GM12873 (cell line): ENCODE data around the gene GABRR1.

Experiments used
- TF ChIP-seq, protein P1 (sequence below): IDR thresholded peaks from 2 replicates; pipeline ENCODE4 v1.5.1; 2012; ENCODE audit warnings: low read depth, mild to moderate bottlenecking, moderate library complexity, low read length, control low read depth; ENCODE audit not compliant: insufficient read depth; ENCODE audit errors: missing control alignments

GABRR1 gene

DNA sequence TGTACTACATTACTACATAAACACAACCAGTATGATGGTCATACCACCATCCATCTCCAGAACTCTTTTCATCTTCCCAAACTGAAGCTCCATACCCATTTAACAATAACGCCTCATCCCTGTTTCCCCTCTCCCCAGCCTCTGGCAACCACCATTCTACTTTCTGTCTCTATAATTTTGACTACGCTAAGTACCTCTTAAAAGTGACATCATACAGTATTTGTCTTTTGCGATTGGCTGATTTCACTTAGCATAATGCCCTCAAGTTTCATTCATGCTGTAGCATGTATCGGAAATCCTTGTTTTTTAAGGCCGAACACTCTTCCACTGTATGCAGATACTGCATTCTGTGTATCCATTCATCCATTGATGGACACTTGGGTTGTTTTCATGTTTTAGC, 29.7 kb downstream of the GABRR1 start:
- TF ChIP-seq, protein P1, sequence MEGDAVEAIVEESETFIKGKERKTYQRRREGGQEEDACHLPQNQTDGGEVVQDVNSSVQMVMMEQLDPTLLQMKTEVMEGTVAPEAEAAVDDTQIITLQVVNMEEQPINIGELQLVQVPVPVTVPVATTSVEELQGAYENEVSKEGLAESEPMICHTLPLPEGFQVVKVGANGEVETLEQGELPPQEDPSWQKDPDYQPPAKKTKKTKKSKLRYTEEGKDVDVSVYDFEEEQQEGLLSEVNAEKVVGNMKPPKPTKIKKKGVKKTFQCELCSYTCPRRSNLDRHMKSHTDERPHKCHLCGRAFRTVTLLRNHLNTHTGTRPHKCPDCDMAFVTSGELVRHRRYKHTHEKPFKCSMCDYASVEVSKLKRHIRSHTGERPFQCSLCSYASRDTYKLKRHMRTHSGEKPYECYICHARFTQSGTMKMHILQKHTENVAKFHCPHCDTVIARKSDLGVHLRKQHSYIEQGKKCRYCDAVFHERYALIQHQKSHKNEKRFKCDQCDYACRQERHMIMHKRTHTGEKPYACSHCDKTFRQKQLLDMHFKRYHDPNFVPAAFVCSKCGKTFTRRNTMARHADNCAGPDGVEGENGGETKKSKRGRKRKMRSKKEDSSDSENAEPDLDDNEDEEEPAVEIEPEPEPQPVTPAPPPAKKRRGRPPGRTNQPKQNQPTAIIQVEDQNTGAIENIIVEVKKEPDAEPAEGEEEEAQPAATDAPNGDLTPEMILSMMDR: no peak

DNA sequence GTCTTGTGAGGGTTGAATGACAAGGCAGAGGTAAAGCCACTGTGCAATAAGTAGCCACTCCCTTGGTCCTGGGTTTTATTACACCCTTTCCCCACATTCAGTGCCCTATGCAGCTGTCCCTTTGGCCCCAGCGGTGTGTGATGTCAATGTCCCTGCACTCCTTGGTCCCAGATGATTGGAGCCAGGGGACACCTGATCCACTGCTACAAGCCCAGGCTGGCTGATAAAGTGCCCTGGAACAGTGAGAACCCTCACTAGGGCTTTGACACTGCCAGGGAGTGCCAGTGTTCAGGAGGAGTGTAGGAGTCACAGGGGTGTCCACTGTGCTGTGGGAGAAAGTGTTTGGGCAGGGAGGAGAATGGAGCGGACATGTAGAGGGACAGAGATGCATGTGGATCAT, 30.4 kb downstream of the GABRR1 start:
- TF ChIP-seq, protein P1: no peak

DNA sequence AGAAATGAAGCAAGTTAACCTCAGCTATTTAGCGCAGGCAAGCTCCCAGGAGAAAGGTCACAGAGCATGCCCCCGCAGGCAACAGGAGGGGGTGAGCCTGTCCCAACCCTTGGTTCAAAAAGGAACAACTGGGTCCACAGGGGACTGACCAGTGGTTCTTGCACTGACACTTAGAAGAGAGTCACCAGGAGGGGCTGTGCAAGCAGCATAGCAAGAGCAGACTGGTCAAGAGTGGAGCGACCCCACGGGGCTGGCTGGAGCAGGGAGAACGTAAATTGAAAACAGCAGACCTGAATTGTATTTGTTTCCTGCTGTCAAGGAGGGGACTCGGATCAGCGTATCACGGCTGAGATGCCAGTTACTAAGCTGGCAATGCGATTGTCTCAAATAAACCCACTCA, 32.8 kb downstream of the GABRR1 start:
- TF ChIP-seq, protein P1: no peak

DNA sequence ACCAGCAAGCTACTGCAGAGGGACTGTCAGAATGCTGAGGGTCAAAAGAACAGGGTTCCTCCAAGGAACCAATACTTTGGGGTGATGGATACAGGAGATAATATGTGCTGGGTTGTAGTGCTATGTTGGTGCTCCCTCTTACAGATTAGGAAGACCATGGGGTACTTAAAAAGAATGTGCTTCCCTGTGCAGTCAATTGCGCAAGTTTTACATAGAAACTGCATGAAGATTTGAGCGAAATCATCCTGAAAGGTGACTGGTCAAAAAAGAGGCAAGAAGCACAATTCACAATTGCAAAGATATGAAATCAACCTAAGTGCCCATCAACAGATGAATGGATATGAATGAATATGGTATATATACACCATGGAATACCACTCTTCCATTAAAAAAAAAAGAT, 33.9 kb downstream of the GABRR1 start:
- TF ChIP-seq, protein P1: no peak

DNA sequence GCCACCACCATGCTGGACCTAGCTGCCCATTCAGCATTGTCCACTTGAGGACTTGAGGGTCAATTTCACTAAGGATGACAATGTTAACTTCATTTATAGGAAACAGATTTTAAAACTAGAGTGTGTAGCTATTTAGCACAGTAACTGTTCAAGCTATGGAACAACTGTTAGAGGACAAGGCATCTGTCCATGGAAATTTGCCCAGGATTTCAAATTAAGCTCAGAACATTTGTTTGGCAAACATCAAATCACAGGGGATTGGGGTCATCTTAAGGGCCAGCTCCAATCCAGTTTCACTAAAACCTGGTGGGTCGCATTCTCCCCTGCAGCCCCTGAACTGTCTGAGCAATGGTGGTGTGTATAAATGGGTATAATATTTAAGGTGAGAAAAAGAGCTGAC, 36.2 kb downstream of the GABRR1 start:
- TF ChIP-seq, protein P1: no peak

DNA sequence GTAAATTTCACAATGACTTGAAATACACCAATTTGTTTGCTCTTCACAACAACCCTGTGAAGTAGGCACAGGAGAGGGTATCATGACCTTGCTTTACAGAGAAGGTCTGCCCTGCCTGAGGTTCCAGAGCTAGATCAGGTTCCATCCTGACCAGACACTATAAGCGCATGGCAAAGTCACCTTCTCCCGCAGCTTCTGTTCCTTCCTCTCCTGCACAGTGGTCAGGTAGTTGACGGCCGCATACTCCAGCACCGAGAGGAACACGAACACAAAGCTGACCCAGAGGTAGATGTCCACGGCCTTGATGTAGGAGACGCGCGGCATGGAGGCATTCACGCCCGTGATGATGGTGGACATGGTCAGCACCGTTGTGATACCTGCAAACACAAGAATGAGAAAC, 37.0 kb downstream of the GABRR1 start:
- TF ChIP-seq, protein P1: no peak

DNA sequence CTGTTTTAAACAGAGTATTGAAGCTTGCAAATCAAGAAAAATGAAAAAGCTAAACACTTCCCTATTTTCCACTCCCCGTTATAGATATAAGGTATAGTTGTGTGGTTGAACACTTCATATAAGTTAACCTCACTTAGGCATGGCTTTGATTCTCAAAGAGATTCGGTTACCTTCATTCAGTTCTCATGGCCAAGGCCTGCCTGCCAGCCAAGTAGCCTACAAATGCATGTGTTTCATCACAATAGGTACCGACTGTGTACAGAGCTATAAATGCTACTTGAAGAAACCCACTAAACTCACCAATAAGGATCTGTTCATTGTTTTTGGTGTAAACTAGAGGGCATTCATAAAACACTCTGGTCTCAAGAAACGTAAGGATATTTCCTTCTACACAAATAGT, 43.5 kb downstream of the GABRR1 start:
- TF ChIP-seq, protein P1: no peak
